VCaP (cell line): ENCODE results near the gene PELI1.
"Not testable (repeated sequence)": the region's sequence is repeated elsewhere in the genome, so short reads cannot be mapped to it uniquely, and the experiment has no call there.

Source experiments
- H3K27ac ChIP-seq: fragments of 450-650 bp; 2 replicates; pipeline ENCODE4 v1.5.1; 2017
- TF ChIP-seq, protein P1 (sequence below): fragments of 450-650 bp; conservative IDR thresholded peaks from 2 replicates; pipeline ENCODE4 v1.5.1; 2017; ENCODE audit warnings: mild to moderate bottlenecking, moderate library complexity

The PELI1 gene

DNA sequence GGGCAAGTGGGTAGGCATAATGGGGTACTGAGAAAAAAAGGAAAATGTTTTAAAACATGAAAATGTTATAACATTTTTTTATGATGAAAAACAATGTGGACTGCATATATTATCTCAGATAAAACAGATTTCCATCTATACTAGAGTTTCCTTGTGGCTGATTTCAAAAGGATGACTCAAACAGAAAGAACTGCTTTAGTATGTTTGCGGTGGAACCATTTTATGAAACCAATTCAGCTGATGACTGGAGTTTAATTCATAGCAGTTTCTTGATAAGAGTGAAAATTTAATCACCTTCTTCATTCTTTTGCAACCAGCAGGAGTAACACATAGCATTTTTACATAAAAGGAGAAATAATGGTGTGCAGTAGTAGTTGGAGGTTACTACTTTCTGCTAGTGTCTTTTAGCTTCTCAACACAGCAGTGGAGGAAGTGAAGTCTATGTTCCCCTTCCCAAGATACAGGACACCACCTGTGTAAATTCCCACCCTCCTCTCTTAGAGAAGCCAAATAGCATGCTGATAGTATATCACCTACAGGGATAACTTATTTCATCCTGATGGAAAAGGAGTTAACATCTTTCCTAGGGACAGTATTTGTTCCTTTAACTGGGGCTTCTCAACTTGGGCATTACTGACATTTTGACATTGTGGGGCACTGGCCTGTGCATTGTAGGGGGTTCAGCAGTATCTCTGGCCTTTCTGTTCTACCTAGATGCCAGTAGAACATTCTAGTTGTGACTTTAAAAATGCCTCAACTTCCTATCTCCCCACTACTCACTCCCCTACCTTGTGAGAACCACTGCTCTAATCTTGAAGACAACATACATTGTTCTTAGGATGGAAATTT, 29.9 kb downstream of the PELI1 start:
- TF ChIP-seq, protein P1, sequence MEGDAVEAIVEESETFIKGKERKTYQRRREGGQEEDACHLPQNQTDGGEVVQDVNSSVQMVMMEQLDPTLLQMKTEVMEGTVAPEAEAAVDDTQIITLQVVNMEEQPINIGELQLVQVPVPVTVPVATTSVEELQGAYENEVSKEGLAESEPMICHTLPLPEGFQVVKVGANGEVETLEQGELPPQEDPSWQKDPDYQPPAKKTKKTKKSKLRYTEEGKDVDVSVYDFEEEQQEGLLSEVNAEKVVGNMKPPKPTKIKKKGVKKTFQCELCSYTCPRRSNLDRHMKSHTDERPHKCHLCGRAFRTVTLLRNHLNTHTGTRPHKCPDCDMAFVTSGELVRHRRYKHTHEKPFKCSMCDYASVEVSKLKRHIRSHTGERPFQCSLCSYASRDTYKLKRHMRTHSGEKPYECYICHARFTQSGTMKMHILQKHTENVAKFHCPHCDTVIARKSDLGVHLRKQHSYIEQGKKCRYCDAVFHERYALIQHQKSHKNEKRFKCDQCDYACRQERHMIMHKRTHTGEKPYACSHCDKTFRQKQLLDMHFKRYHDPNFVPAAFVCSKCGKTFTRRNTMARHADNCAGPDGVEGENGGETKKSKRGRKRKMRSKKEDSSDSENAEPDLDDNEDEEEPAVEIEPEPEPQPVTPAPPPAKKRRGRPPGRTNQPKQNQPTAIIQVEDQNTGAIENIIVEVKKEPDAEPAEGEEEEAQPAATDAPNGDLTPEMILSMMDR: no peak
- H3K27ac ChIP-seq: no peak overlapping the region

DNA sequence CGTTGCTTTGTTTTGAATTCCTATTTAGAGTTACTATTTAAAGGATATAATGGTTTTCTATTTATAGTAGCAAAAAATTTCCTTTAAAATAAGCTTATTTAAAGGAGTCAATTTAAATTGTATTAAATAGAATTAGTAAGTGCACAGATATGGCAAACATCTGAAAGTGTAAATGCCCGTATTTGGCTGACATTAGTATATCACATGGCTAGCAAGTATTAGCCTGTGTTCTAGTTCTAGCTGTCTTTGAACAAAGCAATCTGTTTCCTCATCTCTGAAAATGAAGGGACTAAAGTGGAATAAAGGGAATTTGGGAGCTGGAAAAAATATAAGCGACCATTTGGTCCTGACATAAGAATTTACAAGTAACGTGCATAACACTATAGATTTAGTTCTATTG, 32.2 kb downstream of the PELI1 start:
- TF ChIP-seq, protein P1: no peak
- H3K27ac ChIP-seq: no peak overlapping the region

DNA sequence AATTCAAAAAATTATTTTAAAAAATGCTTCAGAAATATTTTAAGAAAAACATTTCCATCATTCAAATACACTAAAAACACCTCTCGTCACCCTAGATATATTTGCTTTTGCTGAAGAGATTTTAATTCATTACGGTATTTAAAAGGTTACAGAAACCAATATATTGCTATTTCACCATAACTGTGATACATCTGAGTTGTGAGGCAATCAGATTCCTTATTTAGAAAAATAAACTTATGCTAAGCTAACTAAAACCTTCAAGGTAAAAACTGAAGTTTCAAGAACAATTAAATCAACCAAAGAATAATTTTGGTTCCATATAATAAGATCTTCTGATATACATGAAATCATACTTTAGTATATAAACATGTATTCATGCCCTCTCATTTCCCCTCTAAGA, 32.8 kb downstream of the PELI1 start:
- TF ChIP-seq, protein P1: no peak
- no peak overlapping the region for H3K27ac ChIP-seq

DNA sequence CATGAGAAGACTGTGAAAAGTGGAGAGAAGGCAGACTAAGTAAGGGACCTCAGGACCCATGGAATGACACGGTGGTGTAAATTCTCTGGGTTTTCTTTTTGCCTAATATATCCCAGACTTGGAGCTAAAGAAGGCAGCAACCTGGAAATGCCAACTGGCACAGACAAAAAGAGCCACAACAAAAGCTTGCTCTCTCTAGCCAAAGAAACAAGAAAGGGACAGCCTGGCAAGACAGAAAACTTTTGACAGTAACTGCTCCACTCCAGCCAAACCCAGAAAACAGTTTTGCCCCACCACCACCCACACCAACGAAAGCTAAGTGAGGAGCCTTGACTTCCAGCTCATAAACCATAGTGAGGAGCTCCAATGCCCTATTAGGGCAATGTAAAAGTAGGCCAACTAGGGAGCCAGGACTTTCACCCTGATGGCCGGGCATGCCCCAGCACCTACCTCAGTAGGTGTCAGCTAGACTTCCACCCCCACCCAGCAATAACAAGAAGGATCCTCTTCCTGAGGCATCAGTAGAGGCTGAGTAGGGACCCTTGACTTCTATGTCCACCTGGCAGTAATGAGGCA, 35.5 kb downstream of the PELI1 start:
- TF ChIP-seq, protein P1: no peak
- H3K27ac ChIP-seq: no peak overlapping the region

DNA sequence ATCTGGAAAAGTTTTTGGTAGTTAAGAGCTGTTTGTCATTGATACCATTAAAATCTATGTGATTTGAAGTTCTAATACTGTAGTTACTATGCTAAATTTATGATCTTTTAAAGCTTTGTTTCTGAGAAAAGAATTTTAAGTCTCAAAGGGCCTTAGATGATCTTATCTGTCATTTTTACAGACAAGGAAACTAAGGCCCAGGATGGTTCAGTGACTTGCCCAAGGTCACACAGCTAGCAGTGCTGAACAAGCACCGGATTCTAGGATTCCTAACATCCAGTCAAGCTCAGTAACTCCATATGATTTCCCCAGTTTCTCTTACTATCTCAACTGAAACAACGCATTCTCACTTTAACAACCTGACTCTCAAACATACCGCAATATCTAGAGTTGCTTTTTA, 37.7 kb downstream of the PELI1 start:
- TF ChIP-seq, protein P1: no peak
- H3K27ac ChIP-seq: no peak overlapping the region

DNA sequence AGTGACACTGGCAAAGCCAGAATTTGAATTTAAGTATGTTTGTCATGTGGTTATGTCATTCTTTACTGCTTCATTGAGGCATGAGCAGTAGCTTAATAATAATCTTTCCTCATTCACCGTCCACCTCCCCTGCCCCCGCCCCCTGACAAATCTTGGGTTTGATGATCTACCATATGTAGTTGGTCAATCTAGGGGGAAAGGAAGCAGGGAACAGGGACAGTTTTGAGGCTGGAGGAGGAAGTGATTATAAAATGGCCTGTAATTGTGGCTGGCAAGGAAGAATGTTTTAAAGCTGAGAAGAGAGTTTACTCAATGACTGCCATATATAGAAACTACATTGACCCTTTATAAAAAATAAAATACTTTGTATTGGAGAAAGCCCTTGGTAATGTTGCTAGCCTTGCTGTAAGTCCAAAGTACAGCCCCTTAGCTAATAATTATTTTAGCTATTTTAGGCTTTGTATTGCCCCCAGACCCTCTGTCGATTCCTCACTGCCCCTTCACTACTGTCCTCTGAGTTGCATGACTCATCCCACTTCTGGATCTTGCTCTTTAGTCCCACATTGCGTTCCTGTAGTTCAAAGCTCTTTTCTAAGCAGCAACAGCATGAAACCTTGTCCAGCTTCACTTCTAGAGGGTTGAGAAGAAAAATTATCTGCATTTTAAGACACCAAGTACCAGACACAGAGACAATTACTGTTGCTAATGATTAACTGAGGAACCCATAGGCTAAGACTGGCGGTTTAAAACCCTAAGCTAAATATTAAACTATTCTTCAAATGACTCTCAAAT, 38.4 kb downstream of the PELI1 start:
- no peak overlapping the region for H3K27ac ChIP-seq
- TF ChIP-seq, protein P1: no peak

DNA sequence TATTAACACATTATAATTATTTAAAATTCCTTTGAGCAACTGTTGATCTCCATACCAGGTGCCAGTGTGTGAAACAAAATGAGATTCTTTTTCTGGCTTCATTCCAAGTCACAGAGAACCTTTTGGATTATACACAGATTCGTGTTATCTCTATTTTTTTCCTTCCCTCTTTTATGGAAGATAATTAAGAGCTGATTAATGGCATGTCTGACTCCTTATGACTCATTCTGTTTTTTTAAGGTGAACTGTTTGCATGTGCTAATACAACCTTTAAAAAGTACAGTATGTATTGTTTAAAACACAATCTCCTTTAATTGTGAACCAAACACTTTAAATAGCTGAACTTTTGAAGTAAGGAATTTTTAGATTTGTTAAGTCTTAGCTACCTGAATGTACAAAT, 39.3 kb downstream of the PELI1 start:
- TF ChIP-seq, protein P1: no peak
- H3K27ac ChIP-seq: no peak overlapping the region

DNA sequence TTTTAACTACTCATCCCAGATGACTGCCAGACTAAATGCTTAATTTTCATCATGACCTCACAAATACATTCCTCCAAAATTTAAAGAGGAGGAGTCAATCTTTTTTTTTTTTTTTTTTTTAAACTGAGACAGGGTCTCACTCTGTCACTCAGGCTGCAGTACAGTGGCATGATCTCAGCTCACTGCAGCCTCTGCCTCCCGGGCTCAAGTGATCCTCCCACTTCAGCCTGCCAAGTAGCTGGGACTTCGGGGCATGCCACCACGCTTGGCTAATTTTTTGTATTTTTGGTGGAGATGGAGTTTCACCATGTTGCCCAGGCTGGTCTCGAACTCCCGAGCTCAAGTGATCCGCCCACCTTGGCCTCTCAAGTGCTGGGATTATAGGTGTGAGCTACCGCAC, 41.5 kb downstream of the PELI1 start:
- not testable (repeated sequence) for H3K27ac ChIP-seq
